ENCODE data around the gene MBD1.

DNA sequence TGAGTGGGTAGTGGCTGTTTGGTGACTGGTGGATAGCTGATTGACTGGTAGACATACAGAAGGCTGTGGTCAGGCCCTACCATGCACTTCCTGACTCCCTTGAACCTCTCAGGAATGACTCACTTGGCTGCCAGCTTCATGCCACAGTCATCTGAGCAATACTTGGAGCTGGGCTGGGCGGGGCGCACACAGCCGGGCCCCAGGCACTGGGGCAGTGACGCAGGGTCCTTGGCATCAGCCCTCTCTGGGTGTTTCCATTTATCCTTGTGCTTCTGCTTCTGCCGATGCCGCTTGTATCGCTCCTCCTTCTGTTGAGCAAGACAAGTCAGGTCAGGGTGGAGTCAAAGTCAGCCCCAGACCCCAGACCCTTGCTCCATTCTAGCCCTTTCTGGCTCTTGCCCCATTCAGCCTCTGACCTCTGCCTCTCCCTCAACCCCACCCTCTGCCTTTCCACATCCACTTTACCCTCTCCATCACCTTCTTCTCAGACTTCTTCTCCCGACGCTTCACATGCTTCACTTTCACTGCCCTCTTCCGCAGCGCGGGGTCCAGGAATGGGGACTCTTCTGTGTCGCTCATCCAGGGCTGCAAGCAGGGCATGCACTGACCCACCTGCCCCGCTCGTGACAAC is 3.0 kb upstream of the MBD1 start:
- TF ChIP-seq, protein P1, sequence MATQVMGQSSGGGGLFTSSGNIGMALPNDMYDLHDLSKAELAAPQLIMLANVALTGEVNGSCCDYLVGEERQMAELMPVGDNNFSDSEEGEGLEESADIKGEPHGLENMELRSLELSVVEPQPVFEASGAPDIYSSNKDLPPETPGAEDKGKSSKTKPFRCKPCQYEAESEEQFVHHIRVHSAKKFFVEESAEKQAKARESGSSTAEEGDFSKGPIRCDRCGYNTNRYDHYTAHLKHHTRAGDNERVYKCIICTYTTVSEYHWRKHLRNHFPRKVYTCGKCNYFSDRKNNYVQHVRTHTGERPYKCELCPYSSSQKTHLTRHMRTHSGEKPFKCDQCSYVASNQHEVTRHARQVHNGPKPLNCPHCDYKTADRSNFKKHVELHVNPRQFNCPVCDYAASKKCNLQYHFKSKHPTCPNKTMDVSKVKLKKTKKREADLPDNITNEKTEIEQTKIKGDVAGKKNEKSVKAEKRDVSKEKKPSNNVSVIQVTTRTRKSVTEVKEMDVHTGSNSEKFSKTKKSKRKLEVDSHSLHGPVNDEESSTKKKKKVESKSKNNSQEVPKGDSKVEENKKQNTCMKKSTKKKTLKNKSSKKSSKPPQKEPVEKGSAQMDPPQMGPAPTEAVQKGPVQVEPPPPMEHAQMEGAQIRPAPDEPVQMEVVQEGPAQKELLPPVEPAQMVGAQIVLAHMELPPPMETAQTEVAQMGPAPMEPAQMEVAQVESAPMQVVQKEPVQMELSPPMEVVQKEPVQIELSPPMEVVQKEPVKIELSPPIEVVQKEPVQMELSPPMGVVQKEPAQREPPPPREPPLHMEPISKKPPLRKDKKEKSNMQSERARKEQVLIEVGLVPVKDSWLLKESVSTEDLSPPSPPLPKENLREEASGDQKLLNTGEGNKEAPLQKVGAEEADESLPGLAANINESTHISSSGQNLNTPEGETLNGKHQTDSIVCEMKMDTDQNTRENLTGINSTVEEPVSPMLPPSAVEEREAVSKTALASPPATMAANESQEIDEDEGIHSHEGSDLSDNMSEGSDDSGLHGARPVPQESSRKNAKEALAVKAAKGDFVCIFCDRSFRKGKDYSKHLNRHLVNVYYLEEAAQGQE (IDR thresholded peaks at IDR 0.05; ENCODE audit: insufficient read depth in 1 of 2, low read depth in 2 of 2, low read length in 2 of 2) = no peak
- no peak for TF ChIP-seq TAF1 (IDR thresholded peaks at IDR 0.05; ENCODE audit: borderline replicate concordance, insufficient read depth, low read length)
- TF ChIP-seq SIN3A (IDR thresholded peaks at IDR 0.05; ENCODE audit: borderline replicate concordance, insufficient read depth, low read length) = no peak
- no peak for TF ChIP-seq POLR2AphosphoS5 (IDR thresholded peaks at IDR 0.05; ENCODE audit: low read depth, low read length)
